Measurements from ENCODE around the gene PHACTR2.
"Not testable (repeated sequence)": the region's sequence is repeated elsewhere in the genome, so short reads cannot be mapped to it uniquely, and the experiment has no call there.

The PHACTR2 gene

DNA sequence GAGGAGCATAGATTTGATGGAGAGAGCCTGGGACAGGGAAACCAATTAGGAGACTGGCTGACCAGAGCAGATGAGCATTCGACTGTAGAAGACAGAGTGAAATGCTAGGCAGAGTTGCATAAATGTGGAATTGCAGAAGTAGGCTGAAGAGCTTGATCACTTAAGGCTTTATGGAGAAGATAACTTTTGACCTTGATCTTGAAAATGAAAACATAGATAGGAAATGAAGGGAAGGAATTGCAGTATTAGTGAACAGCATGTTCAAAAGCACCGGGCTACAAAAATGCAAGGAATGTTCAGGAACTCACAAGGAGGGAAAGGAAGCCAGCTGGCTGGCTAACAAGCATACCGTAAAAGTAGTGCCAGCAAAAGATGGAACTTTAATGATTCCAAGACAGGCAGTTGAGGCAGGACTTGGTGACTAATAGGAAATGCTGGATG lies 144.8 kb downstream of the PHACTR2 start:
- no peak for DNase-seq

DNA sequence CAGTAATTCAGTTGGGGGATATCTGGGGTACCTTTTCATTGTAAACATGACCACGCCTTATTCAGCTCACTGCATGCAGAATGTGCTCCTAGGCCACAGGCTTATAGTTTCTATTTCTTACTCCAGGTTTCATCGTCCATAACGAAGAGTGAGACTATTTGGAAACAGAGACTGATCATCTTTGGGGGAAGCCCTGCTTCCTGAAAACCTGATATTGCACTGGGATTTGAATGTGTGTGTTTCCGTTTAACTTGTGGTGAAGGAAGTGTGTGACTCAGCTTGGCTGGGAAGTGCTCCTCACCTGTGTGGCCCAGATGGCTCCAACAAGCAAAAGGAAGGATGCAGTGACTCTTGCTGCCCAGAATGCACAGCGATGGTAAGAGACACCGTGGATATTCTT lies 145.8 kb downstream of the PHACTR2 start:
- no peak for DNase-seq

DNA sequence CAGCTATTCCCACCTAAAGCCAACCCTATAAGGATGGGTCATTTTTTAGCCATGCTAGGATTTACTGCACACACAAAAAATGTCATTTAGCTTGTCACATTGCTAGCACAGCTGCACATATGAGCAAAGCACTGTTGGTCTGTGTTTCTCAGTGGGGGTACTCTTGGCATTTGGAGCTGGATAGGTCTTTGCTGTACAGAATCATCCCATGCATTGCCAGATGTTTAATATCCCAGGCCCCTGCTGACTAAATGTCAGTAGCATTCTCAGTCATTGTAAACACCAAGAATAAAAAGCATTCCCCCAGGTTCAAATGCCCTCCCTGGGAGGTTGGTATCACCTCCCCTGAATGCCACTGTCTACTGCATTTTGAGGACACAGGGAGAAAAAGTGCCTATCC lies 150.8 kb downstream of the PHACTR2 start:
- DNase-seq, result no peak

DNA sequence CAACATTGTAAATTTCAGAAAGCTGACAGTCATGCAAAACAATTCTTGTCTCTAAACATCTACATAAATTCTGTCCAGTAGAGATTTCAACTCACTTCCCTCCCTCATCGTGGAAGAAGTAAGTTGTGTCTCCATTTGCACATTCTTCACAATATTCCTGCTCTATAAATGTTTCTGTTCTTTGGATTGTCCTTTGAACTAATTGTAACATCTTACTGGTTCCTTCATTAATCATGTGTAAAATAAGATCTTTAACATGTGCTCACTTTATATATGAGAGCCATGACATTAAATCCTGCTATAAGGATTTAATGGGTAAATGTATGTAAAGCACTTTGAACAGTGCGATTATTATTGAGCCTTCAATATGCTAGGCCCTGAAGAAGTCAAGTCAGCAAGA lies 158.4 kb downstream of the PHACTR2 start:
- DNase-seq, result no peak

DNA sequence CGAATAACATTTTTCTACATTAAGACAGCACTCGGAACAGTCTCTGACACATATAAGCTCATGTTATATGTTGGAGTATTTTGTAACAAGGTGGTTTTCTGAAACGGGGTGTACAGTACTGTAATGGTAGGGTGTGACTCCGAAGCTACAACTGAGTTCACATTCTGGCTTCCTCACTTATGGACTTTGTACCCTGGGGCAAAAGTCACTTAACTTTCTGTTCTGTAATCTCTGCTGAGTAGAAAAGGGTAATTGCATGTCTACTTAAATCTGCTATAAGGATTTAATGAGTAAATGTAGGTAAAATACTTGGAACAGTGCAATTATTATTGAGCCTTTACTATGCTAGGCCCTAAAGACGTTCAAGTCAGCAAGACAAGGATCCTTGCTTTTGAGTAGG lies 160.6 kb downstream of the PHACTR2 start:
- no peak for DNase-seq

DNA sequence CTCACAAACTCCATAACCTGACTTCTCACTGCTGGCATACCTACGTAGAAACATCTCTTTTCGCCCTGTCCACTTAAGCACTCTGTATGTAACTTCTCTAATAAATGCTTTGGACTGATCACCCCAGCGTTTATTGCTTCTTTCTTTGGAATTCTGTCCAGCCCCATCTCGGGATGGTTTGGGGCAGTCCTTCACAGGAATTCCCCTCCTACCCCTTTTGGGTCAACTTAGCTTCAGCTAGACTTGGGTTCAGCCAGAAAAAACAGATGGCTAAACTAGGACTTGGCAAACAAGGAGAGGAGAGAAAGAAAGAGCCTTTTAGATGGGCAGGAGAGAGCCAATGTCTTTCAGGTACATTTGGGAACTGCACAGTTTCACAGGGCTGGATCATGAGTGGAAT lies 161.4 kb downstream of the PHACTR2 start:
- no peak for DNase-seq

DNA sequence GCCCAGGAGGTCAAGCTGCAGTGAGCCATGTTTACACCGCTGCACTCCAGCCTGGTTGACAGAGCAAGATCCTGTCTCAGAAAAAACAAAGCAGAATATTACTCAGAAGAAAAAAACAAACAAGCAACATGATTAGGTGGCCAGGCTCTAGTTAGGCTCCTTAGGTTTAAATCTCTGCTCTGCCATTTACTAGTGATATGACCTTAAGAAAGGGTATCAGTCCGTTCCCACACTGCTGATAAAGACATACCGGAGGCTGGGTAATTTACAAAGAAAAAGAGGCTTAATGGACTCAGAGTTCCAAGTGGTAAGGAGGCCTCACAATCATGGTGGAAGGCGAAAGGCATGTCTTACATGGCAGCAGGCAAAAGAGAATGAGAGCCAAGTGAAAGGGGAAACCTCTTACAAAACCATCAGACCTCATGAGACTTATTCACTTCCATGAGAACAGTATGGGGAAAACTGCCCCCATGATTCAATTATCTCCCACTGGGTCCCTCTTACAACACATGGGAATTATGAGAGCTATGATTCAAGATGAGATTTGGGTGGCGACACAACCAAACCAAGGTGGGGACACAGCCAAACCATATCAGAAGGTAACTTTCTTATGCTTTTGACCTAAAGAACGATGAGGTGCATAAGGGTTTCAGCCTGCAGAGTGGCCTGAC lies 163.0 kb downstream of the PHACTR2 start:
- no peak for DNase-seq

DNA sequence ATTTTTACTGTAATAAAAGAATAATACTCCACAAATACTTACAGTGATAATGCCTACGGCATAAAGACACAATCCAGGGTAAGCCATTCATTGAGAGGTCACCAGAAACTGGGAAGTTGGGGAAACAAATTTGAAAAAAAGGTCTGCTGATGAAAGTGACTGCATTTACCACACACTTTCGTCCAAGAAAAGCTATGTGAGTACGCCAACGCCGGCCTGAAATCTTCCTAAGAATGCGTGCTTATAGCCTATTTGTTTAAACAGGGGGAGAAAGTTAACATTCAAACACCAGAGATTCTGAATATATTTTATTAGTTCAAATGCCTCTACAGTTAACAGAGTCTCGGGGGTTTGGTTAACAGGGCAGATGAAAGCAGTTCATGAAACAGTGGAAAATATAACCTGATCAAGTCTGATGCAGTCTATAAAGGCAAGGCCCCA lies 164.7 kb downstream of the PHACTR2 start:
- DNase-seq, result no peak

DNA sequence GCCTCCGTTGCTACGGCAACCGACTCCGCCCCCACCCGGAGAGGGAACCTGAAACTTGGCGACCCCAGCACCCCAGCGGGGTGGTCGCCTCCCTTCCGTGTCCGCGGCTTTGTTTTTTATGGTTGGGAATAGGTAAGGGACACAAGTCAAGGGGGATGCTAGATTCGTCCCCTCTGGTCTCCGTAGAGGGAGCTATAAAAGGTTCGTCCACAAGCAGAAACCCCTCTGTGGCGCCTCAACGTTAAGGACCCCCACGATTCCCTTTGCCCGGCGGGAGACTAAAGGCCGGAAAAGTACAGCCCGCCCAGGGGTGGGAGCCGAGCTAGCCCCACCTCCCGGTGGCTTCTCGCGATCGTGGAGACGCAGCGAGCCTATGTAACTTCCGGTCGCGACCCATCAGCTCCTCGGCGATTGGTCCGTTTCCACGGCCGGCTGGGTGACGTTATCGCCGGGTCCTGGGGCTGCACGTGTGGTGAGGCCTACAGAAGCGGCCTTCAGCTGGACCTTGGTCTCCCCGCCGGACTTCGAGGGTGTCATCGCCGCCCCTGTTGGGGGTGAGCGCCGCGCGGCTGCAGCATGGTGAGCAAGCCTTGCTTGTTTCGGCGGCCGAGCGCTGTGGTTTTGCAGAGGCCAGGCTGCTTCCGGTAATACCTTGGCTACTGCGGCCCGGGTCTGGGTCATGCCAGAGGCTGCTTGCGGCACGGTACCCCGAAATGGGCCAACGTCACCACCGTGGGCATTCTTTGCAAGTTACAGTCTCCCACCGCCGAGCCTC lies 165.3 kb downstream of the PHACTR2 start, which contains the start of gene LTV1:
Gene LTV1, plus strand, starts transcription at position 437 of the 775 bp plus-strand sequence. Its CDS starts 140 bp downstream, at position 577.
- peak; percentile 91 for DNase-seq

DNA sequence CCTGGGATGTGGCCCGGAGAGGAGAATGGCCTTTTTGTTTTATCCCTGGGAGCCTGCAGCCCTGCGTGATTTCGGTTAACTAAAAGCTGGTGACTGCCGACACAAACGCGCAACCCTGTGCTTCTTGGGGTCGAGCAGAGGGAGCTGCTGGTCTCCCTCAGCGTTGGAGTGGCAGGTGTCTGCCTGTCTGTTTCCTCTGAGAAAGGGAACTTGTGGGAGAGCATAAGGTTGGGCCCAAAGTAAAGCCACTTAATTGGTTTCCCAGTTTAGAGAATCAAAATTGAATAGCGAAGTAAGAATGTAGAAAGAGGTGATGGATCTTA lies 165.9 kb downstream of the PHACTR2 start:
- no peak for DNase-seq

DNA sequence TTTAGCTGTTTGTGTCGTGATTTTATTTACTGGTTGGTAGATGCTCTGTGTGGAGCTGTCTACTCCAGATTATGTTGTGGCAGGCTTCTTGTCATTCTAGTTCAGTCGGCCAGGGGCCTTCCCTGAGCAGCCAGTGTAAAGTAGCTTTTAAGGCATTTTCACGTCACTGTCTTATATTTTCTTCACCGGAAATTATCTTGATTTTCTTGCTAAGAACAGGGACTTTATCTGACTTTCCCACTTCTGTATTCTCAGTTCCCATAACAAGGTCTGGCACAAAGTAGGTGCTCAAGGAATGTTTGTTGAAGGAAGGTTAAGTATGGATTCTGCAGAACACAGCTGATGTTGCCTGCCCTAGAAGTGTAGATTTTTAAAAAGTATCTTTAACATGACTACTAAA lies 166.2 kb downstream of the PHACTR2 start:
- DNase-seq, result no peak

DNA sequence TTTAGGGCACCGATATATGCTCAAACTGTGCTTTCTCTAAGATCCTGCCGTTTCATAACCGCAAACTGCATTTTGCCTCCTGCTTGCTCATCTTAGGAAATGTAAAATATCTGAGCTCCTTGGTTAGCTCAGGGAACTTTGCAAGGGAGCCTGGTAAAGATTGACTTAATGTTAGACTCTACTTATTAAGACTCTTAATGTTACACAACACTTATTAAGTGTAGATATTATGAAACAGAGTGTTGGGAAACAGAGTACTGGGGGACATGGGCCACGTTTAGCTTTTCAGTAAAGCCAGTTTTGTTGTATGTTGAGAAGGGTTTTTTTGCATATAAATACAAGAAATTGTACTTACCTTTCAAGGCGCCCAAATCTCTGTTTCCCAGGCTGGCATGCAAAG lies 167.3 kb downstream of the PHACTR2 start:
- no peak for DNase-seq

DNA sequence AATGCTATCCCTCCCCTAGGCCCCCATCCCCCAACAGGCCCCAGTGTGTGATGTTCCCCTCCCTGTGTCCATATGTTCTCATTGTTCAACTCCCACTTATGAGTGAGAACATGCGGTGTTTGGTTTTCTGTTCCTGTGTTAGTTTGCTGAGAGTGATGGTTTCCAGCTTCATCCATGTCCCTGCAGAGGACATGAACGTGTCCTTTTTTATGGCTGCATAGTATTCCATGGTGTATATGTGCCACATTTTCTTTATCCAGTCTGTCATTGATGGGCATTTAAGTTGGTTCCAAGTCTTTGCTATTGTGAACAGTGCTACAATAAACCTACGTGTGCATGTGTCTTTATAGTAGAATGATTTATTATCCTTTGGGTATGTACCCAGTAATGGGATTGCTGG lies 173.9 kb downstream of the PHACTR2 start:
- not testable (repeated sequence) for DNase-seq

DNA sequence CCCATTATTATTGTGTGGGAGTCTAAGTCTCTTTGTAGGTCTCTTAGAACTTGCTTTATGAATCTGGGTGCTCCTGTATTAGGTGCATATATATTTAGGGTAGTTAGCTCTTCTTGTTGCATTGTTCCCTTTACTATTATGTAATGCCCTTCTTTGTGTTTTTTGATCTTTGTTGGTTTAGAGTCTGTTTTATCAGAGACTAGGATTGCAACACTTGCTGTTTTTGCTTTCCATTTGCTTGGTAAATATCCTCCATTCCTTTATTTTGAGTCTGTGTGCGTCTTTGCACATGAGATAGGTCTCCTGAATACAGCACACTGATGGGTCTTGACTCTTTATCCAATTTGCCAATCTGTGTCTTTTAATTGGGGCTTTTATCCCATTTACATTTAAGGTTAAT lies 177.3 kb downstream of the PHACTR2 start:
- DNase-seq, result not testable (repeated sequence)

DNA sequence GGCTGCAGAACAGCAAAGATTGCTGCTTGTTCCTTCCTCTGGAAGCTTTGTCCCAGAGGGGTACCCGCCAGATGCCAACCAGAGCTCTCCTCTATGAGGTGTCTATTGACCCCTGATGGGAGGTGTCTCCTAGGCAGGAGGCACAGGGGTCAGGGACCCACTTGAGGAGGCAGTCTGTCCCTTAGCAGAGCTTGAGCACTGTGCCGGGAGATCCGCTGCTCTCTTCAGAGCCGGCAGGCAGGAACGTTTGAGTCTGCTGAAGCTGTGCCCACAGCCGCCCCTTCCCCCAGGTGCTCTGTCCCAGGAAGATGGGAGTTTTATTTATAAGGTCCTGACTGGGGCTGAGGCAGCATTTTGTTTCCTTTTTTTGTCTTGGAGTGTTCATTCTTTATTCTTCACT lies 179.0 kb downstream of the PHACTR2 start:
- DNase-seq, result not testable (repeated sequence)

DNA sequence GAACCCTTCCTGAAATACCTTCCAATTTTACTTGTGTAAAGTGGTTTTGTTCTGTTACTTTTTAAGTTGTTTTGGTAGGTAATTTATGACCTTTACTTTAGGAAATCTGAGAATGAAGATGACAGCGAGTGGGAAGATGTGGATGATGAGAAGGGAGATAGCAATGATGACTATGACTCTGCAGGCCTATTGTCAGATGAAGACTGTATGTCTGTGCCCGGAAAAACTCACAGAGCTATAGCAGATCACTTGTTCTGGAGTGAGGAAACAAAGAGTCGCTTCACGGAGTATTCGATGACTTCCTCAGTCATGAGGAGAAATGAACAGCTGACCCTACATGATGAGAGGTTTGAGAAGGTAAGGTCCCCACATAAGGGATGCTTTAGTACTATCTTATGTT lies 179.9 kb downstream of the PHACTR2 start:
- DNase-seq, result no peak

DNA sequence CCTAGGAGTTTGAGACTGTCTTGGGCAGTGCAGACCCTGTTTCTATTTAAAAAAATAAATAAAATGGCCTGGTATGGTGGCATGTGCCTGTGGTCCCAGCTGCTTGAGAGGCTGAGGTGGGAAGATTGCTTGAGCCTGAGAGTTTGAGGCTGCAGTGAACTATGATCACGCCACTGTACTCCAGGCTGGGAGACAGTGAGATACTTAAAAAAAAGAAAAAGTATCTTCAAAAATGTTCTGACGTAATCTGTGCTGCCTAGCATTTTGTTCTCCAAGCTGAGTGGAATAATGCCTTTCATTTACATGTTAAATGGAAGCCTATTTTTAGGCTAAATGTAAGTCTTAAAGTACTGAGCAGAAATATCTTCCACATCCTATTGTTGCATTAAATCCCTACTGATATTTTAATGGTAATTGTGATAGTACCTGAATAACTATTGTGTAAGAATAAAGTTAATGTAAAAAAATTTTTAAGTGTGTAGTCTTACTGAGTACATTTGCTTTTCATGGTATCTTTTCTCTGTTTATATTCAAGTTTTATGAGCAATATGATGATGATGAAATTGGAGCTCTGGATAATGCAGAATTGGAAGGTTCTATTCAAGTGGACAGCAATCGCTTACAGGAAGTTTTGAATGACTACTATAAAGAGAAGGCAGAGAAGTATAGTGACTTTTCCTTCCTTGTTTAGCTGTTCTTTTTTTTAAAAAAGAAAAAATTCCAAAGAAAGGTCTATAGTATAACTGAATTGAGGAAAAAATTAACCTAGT lies 182.3 kb downstream of the PHACTR2 start:
- DNase-seq, result no peak

DNA sequence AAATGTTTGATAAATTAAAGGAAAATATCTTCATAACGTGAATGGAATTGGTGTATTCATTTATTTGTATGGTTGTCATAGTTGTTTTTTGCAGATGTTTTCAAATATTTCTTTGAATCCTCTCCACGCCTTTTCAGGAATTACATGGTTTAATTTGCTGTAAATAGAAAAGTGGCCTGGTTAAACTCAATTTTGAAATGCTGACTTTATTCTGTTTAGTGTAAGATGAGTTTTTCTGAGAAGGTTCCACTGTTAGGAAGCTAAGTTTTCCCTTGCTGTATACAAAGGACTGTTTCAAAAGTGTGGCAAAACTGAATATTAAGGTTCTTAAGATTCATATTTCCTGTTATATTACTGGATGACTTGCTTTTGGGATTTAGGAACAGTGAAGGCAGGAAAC lies 186.0 kb downstream of the PHACTR2 start:
- DNase-seq, result no peak

DNA sequence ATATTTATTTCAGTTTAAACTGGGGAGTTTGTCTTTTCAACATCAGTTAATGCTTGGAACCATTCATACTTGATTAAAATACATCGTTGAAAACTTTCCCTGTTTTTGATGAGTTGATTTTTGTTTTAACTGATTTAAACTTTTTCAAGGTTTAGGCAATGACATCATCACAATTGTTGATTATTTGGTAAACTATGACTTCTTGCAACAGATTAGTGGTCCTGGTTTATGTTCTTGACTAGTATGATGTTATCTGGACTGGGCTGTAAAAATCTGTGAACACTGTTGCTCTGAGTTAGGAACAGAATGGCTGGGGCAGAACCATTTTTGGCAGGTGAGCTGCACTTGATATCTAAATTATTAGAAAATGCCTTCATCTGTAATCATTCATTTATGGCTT lies 186.5 kb downstream of the PHACTR2 start, which contains the start of gene ZC2HC1B:
Gene ZC2HC1B, plus strand, starts transcription at position 241 of the 400 bp plus-strand sequence. Its CDS starts 66 bp downstream, at position 307.
- no peak for DNase-seq

DNA sequence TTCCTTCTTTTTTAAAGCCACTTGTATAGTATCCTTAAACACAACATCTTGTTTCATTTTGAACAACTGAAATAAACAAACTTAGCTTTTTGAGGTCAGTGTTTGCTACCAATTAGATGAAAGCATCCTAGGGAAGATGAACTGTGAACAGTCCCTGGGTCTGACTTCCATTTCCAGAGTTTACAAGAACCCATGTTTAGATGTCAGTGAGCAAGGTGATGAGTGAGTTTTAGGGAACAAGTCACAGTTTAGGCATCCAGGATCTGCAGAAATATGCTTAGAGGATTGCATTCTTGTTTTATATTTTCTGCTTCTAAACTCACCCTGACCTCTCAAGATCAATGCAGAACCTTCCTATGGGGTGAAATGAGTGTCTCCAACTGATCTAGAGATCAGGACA lies 189.5 kb downstream of the PHACTR2 start:
- no peak for DNase-seq

DNA sequence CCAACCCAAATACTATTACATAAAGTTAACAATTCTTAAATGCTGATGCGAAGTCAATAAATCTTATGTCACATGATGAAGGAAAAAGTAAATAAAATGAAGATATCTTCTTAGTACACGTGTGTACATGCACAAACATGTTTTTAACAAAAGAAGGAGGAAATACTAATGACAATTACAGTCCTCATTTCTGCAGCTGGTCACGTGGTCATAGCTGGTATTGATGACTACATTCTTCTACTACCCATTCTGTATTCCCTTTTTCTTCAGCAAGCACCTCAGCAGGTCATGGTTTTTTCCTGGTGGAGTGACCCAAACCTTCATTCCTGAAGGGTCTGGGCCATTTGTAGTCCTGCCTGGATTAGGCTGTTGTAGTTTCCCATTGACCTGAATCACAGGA lies 191.0 kb downstream of the PHACTR2 start:
- DNase-seq, result not testable (repeated sequence)

DNA sequence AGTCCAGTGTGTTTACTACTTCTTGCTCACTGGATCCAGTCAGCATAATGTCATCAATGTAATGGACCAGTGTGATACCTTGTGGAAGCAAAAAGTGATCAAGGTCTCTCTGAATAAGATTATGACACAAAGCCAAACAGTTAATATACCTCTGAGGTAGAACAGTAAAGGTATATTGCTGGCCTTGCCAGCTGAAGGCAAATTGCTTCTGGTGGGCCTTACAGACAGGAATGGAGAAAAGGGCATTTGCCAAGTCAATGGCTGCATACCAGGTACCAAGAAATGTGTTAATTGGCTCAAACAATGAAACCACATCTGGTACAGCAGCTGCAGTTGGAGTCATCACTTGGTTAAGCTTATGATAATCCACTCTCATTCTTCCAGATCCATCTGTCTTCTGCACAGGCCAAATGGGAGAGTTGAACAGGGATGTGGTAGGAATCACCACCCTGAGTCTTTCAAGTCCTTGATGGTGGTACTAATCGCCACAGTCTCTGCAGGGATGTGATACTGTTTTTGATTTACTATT lies 193.5 kb downstream of the PHACTR2 start:
- DNase-seq, result not testable (repeated sequence)

DNA sequence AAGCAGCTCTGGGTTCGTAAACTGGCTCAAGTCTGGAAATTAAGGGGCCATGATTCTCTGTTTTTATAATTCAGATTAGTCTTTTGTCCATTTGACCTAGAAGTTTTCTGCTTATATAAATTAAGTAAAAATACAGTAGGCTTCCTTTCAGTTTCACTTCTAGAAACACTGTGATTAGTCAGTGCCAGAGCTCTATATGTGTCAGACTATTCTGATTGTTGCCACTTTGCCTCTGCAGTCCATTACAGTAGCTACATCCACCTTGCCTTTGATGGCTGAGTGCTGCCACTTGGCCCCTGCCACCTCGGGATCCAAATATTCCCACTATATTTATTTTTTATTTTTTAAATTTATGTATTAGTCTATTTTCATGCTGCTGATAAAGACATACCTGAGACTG lies 194.4 kb downstream of the PHACTR2 start:
- no peak for DNase-seq
